Liver (tissue), 3 donors: Measurements from ENCODE around the gene DHX32.

ENCODE experiments used
- FOXA1 ChIP-seq: IDR thresholded peaks from 2 replicates; pipeline ENCODE4 v1.6.1; 2016; ENCODE audit warnings: antibody characterized with exemption
- HNF4G ChIP-seq: IDR thresholded peaks from 2 replicates; pipeline ENCODE4 v1.6.1; 2016; ENCODE audit warnings: antibody characterized with exemption
- TAF1 ChIP-seq: conservative IDR thresholded peaks from 2 replicates; pipeline ENCODE4 v1.6.1; 2016; ENCODE audit warnings: antibody characterized with exemption, mild to moderate bottlenecking
- TF ChIP-seq, protein P1 (sequence below): fragments of 150-350 bp; IDR thresholded peaks from 2 replicates; pipeline ENCODE4 v1.5.1; 2017; ENCODE audit warnings: improper control_type of control experiment, low read depth, low read length; ENCODE audit not compliant: missing input control
- TF ChIP-seq, protein P2 (sequence below): IDR thresholded peaks from 2 replicates; pipeline ENCODE4 v1.6.1; 2016; ENCODE audit warnings: antibody characterized with exemption
- donor health status: healthy.
- donor health status: healthy.

DNA sequence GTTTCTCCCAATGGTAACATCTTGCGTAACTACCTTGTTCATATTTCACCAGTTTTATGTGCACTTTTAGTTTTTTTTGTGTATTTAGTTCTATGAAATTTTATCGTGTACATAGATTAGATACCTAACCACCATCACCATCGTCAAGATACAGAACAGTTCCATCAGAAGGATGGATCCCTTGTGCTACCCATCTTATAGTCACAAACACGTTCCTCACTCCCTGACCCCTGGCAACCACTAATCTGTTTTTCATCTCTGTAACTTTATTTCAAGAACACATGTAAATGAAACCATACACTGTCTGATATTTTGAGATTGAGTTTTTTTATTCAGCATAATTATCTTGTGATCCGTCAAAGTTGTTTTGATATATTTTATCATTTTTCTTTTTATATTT lies 45.2 kb upstream of the DHX32 start:
- TF ChIP-seq, protein P1, sequence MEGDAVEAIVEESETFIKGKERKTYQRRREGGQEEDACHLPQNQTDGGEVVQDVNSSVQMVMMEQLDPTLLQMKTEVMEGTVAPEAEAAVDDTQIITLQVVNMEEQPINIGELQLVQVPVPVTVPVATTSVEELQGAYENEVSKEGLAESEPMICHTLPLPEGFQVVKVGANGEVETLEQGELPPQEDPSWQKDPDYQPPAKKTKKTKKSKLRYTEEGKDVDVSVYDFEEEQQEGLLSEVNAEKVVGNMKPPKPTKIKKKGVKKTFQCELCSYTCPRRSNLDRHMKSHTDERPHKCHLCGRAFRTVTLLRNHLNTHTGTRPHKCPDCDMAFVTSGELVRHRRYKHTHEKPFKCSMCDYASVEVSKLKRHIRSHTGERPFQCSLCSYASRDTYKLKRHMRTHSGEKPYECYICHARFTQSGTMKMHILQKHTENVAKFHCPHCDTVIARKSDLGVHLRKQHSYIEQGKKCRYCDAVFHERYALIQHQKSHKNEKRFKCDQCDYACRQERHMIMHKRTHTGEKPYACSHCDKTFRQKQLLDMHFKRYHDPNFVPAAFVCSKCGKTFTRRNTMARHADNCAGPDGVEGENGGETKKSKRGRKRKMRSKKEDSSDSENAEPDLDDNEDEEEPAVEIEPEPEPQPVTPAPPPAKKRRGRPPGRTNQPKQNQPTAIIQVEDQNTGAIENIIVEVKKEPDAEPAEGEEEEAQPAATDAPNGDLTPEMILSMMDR, result no peak
- TF ChIP-seq, protein P2, sequence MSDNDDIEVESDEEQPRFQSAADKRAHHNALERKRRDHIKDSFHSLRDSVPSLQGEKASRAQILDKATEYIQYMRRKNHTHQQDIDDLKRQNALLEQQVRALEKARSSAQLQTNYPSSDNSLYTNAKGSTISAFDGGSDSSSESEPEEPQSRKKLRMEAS, result no peak
- no peak for TF ChIP-seq TAF1
- TF ChIP-seq HNF4G, result no peak
- no peak for TF ChIP-seq FOXA1
